Hindlimb muscle (tissue), 1 donor: ENCODE data around the gene GJA1. TPM values are rescaled to one million over a fixed set of nuclear protein-coding genes. Genes with fewer than 3 reads are reported as not detected.

Experiments used
- DNase-seq: peaks from one replicate; pipeline ENCODE4 v3.0.0-alpha.2; 2013
- polyA plus RNA-seq: library from polyadenylated mRNA; unstranded; fragments of 120-200 nt; gene quantifications from one replicate; pipeline ENCODE4 v1.2.1, GENCODE V29; 2013; ENCODE audit not compliant: insufficient read length

GJA1 gene
- polyA plus RNA-seq, 1 donor, result 37.9 TPM

GRCh38 chr6:121492536-121492935 lies 57.1 kb downstream of the GJA1 start:
- DNase-seq, result no peak

- no peak for DNase-seq
Observed at GRCh38 chr6:121497970-121498375, 62.5 kb downstream of the GJA1 start.

GRCh38 chr6:121498481-121499276 lies 63.2 kb downstream of the GJA1 start:
- DNase-seq, result no peak

Other genes starting within 250 kb of the GJA1 start
- gene TBC1D32, start 101.2 kb upstream of the GJA1 start, polyA plus RNA-seq, result 4.1 TPM